Thymus (tissue), 11 donors: Measurements from ENCODE around the gene CPNE8. TPM values are rescaled to one million over a fixed set of nuclear protein-coding genes. Genes with fewer than 3 reads are reported as not detected.

Experiments used
- DNase-seq, 9 donors: peaks; one replicate each; pipeline ENCODE4 v3.0.0-alpha.2; 2013; ENCODE audit warnings: low spot score in 9 of 9, low read depth in 6 of 9, missing footprints in 1 of 9
- H3K27ac ChIP-seq, 2 donors: one replicate each; pipeline ENCODE4 v1.5.1; 2013; ENCODE audit warnings: control low read depth in 1 of 2, low read depth in 1 of 2, low read length in 1 of 2, mild to moderate bottlenecking in 1 of 2, moderate library complexity in 1 of 2
- H3K27me3 ChIP-seq, 2 donors: one replicate each; pipeline ENCODE4 v1.5.1; 2013; ENCODE audit warnings: low read length in 1 of 2; ENCODE audit not compliant: control insufficient read depth in 2 of 2, insufficient read depth in 1 of 2
- H3K36me3 ChIP-seq, 2 donors: one replicate each; pipeline ENCODE4 v1.5.1; 2013; ENCODE audit warnings: low read length in 1 of 2, mild to moderate bottlenecking in 1 of 2, moderate library complexity in 1 of 2; ENCODE audit not compliant: control insufficient read depth in 2 of 2, insufficient read depth in 2 of 2
- H3K4me1 ChIP-seq, 2 donors: one replicate each; pipeline ENCODE4 v1.5.1; 2013; ENCODE audit warnings: low read length in 2 of 2; ENCODE audit not compliant: control insufficient read depth in 2 of 2, insufficient read depth in 2 of 2
- H3K4me3 ChIP-seq, 2 donors: one replicate each; pipeline ENCODE4 v1.5.1; 2013; ENCODE audit warnings: low read length in 2 of 2, control low read depth in 1 of 2, mild to moderate bottlenecking in 1 of 2
- H3K9me3 ChIP-seq, 2 donors: one replicate each; pipeline ENCODE4 v1.5.1; 2013; ENCODE audit warnings: low read length in 1 of 2, mild to moderate bottlenecking in 1 of 2; ENCODE audit not compliant: control insufficient read depth in 2 of 2, insufficient read depth in 1 of 2
- WGBS: extraction: QIAGEN DNeasy Blood & Tissue Kit; methylation state at CpG from one replicate; pipeline ENCODE4 v1.1.7; 2013; 5-methylcytosine and 5-hydroxymethylcytosine counted together
- polyA plus RNA-seq: library from polyadenylated mRNA; stranded (reverse); fragments of 200-250 nt; gene quantifications from one replicate; pipeline ENCODE4 v1.2.3, GENCODE V29; 2013
- total RNA-seq: library from RNA; stranded (reverse); fragments of 120-200 nt; gene quantifications from one replicate; pipeline ENCODE4 v1.2.4, GENCODE V29; 2013
- donor health status: healthy.

The CPNE8 gene
- total and polyA plus RNA-seq, 2 donors: 5.1 to 13.4 TPM

DNA sequence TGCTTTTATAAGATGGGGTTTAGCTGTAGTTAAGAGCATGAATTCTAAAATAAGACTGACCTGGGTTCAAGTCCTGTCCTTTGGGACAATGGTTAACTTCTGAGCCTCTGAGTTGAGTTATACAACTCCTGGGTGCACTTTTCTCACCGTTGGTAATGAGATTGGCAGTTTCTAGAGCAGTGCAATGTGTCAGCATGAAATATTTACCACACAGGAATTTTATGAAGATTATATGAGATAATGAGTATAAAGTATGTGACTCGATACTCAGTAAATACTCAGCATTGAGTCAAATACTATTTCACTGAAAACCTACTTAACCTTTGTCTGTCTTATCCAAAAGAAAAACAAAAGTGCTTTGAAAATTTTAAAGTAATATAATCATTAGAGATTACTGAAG, 214.2 kb downstream of the CPNE8 start:
- H3K9me3 ChIP-seq: no peaks in the 10 kb centered on the region
- no peak for DNase-seq
- no peaks in the 10 kb centered on the region for H3K36me3 ChIP-seq
- H3K27me3 ChIP-seq: no peaks in the 10 kb centered on the region
- no peak overlapping the region for H3K27ac ChIP-seq
- H3K4me1 ChIP-seq: no peaks in the 10 kb centered on the region
- 88% methylated on average over 2 of the region's 2 CpGs for WGBS
- H3K4me3 ChIP-seq: no peak overlapping the region

DNA sequence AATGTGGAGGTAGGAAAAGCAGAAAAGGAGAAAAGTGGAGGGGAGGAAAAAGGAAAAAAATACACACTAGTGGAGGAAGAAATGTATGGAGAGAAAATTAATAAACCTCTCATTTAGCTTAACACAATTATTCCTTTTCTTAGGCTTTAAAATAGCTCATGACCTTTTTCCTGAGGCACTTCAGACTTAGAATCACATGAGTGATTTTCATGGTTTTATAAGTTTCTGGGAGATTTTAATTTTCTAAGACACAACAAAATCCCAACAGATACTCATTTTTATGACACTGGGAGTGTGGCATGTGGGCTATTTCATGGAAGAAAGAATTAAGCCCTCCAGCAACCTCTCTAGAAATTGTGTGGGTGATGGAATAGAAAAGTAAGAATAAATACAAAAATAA, 214.7 kb downstream of the CPNE8 start:
- H3K4me3 ChIP-seq: no peak overlapping the region
- no peaks in the 10 kb centered on the region for H3K27me3 ChIP-seq
- DNase-seq: no peak
- H3K4me1 ChIP-seq: no peaks in the 10 kb centered on the region
- no peaks in the 10 kb centered on the region for H3K36me3 ChIP-seq
- no peak overlapping the region for H3K27ac ChIP-seq
- no peaks in the 10 kb centered on the region for H3K9me3 ChIP-seq

DNA sequence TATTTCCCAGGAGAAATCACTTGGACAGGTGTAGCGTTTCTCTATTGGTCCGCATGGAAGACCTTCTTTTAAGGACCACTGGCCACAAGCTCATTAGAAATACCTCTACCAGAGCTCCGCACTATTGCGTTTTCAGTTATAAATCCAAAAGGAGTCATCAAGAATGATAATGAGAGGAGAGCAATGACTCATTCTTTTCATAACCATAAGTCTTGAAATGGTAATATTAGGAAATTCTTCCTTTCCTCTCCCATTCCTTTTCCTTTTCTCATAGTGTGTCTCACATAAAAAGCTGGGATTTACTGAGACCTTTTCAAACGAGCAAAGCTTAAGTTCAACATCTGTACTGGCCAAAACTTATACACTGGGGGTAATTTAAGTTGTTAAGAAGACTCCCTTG, 215.7 kb downstream of the CPNE8 start:
- H3K27me3 ChIP-seq: no peaks in the 10 kb centered on the region
- WGBS: 94% methylated on average over 5 of the region's 5 CpGs
- no peak overlapping the region for H3K27ac ChIP-seq
- H3K4me3 ChIP-seq: no peak overlapping the region
- no peak for DNase-seq
- no peaks in the 10 kb centered on the region for H3K4me1 ChIP-seq
- no peaks in the 10 kb centered on the region for H3K36me3 ChIP-seq
- no peaks in the 10 kb centered on the region for H3K9me3 ChIP-seq

DNA sequence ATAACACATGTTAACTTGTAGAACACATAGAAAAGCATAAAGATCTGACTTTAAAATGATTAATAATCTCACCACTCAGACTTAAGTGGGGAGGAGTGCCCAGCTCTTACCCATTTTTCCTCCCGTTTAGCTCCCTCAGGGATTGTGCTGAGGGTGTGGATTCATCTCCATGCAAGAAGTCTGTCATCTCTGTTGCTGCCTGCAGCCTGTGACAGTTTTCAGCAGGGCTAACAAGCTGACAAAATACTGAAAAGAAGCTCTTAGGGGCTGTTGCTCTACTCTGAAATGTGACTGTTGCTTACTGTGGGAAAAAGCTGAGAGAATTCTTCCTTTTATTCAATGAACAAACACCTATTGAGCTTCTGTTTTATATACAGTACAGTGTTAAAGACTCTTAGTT, 216.2 kb downstream of the CPNE8 start:
- no peaks in the 10 kb centered on the region for H3K27me3 ChIP-seq
- no peak overlapping the region for H3K4me3 ChIP-seq
- no peaks in the 10 kb centered on the region for H3K9me3 ChIP-seq
- H3K4me1 ChIP-seq: no peaks in the 10 kb centered on the region
- WGBS: 95% methylated on average over 1 of the region's 1 CpG
- H3K36me3 ChIP-seq: no peaks in the 10 kb centered on the region
- no peak for DNase-seq
- no peak overlapping the region for H3K27ac ChIP-seq

DNA sequence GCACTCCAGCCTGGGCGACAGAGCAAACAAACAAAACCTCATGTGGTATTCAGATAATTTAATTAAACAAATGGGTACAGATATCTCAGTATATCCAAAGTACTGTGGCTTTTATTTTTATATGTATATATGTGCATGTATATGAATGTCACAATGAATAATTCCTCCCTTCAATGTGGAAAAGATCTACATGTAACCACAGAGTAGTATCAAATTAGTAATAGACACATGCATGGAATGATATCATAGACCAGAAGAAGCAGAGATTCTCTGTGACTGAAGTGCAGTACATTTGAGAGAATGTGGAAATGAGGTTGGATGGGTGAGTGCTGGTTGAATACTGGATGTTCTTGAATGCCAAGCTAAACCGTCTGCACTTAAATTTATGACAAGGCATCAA, 222.9 kb downstream of the CPNE8 start:
- Histone ChIP-seq H3K4me1 (no peaks in the 10 kb centered on the region), H3K9me3 (no peaks in the 10 kb centered on the region), H3K4me3 (no peak overlapping the region), H3K27ac (no peak overlapping the region), H3K36me3 (no peaks in the 10 kb centered on the region), H3K27me3 (no peaks in the 10 kb centered on the region)
- no peak for DNase-seq
- 97% methylated on average over 2 of the region's 2 CpGs for WGBS

DNA sequence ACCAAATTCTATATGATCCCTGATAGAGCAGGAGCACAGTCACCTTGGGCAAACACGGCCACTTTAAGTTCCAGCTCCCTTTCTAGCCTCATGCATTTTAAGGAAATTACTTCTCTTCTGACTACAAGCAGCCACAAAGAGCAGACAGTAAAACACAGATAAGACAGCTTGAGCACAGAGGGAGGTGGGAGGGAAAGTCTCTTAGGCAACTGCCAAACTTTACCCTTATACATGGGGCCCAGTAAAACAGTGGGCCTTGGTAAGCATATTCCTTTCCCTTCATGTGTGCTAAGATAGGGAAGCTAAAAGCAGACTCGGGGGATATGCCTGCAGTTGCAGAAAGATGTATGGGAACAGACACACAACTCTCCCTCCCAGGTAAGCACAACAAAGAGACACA, 235.9 kb downstream of the CPNE8 start:
- H3K4me1 ChIP-seq: no peaks in the 10 kb centered on the region
- no peaks in the 10 kb centered on the region for H3K36me3 ChIP-seq
- no peaks in the 10 kb centered on the region for H3K27me3 ChIP-seq
- 37% methylated on average over 2 of the region's 2 CpGs for WGBS
- no peak overlapping the region for H3K4me3 ChIP-seq
- no peak overlapping the region for H3K27ac ChIP-seq
- DNase-seq: peak in 2 of 9 donors; percentile 1
- no peaks in the 10 kb centered on the region for H3K9me3 ChIP-seq

DNA sequence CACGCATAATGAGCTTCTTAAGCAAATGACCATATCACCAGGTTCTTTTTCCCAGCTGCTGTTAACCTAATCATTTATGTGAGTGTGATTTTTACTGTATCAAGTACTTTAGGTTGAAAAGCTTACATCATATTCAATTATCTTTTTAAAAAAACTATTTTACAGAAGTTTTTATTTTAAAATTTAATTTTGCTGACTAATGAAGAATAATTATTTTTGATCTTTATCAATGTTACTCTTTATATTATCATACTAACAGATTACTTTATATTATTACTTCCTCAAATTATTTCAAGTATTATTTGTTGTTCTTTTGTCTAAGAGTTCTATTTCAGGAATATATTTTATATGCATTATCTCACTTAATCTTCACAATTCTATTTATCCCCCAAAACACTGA, 236.3 kb downstream of the CPNE8 start:
- no peak for DNase-seq
- H3K27me3 ChIP-seq: no peaks in the 10 kb centered on the region
- H3K4me1 ChIP-seq: no peaks in the 10 kb centered on the region
- 95% methylated on average over 1 of the region's 1 CpG for WGBS
- no peak overlapping the region for H3K4me3 ChIP-seq
- no peaks in the 10 kb centered on the region for H3K9me3 ChIP-seq
- H3K27ac ChIP-seq: no peak overlapping the region
- H3K36me3 ChIP-seq: no peaks in the 10 kb centered on the region

DNA sequence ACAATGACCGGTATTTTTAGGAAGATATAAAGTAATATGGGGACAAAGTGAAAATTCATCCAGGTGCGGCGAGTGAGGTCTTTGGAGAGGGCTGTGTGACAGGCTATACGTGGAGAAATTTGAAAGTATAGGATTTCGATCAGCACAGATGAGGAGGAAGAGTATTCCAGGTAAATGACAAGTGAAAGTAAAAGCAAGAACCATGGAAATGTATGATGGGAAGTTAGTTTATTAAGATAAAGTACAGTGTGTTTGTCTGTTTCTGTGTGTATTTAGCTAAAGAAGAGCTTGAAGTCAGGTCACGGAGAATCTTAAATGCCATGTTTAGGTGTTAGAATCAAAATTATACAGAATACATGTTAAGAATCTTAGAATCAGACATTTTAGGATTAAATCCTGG, 239.0 kb downstream of the CPNE8 start:
- Histone ChIP-seq H3K4me1 (no peaks in the 10 kb centered on the region), H3K4me3 (no peak overlapping the region), H3K27me3 (no peaks in the 10 kb centered on the region), H3K36me3 (no peaks in the 10 kb centered on the region), H3K27ac (no peak overlapping the region), H3K9me3 (no peaks in the 10 kb centered on the region)
- no peak for DNase-seq
- WGBS: 90% methylated on average over 6 of the region's 6 CpGs

DNA sequence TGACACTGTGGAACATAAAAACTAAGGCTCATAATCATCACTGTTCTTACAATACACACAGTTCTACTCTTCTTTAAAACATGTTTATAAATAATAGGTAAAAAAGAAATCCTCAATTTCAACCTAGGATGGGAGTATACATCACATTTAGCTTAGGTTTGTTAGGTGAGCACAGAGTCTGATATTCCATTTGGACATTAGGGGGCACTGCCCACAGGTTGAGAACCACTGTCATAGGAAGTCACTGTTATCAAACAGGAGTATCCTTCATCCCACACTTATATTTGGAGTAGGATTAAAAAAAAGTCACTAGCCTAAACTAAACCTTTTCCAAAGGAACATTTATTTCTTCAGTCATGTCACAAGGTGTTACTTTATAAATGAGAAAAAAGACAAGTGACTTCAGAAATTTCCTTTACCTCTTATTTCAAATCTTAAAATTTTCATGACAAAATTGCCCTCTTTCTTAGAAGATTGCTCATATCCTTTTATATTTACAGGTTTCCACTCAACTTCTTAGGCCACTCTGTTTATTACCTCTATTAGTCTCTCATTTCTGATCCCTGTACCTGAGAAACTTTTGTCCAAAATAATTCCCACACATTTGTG, 240.6 kb downstream of the CPNE8 start:
- Histone ChIP-seq H3K36me3 (no peaks in the 10 kb centered on the region), H3K27me3 (no peaks in the 10 kb centered on the region), H3K9me3 (no peaks in the 10 kb centered on the region), H3K4me3 (no peak overlapping the region), H3K27ac (no peak overlapping the region), H3K4me1 (no peaks in the 10 kb centered on the region)
- DNase-seq: peak in 1 of 9 donors; percentile 0

DNA sequence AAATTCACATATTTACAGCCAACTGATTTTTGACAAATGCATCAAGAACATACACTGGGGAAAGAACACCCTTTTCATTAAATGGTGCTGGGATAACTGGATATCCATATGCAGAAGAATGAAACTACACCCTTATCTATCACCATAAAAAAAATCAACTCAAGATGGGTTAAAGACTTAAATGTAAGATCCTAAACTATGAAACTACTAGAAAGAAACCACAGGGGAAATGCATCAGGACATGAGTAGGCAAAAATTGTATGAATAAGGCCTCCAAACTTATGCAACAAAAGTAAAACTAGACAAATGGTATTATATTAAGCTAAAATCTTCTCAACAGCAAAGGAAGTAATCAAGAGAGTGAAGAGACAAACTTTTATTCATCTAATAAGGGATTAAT, 242.6 kb downstream of the CPNE8 start:
- H3K4me1 ChIP-seq: no peaks in the 10 kb centered on the region
- no peaks in the 10 kb centered on the region for H3K27me3 ChIP-seq
- H3K36me3 ChIP-seq: no peaks in the 10 kb centered on the region
- no peaks in the 10 kb centered on the region for H3K9me3 ChIP-seq
- DNase-seq: no peak
- no peak overlapping the region for H3K27ac ChIP-seq
- H3K4me3 ChIP-seq: no peak overlapping the region
